Measurements from ENCODE around the gene WDR3.

WDR3 gene

GRCh38 chr1:117930484-117930883 lies 945 bp downstream of the WDR3 start:
- no peaks in the 10 kb centered on the region for H3K9me2 ChIP-seq (replicated peaks; ENCODE audit: insufficient read depth, low read length)
- peak overlapping the region; percentile 79 for H3K4me3 ChIP-seq (ENCODE audit: insufficient read depth, low read length, poor library complexity, severe bottlenecking)
- H4K20me1 ChIP-seq (ENCODE audit: low read depth, low read length), result peaks cover 23% of the 10 kb centered on the region
- no peaks in the 10 kb centered on the region for H3K9me3 ChIP-seq (ENCODE audit: insufficient read depth, low read length)
- H3K27me3 ChIP-seq (ENCODE audit: low read length), result no peaks in the 10 kb centered on the region
- peaks cover 81% of the 10 kb centered on the region for H3K79me2 ChIP-seq (ENCODE audit: insufficient read depth, low read length)
- no peaks in the 10 kb centered on the region for H3F3A ChIP-seq (ENCODE audit: insufficient read depth)
- peaks cover 18% of the 10 kb centered on the region for H3K36me3 ChIP-seq (ENCODE audit: low read length)
- H3K4me2 ChIP-seq (ENCODE audit: low read depth, low read length, poor library complexity, severe bottlenecking), result peak overlapping the region; percentile 99
- TF ChIP-seq CTCF (IDR thresholded peaks at IDR 0.05; ENCODE audit: insufficient read depth, low read length, poor library complexity, severe bottlenecking) (no peak), EZH2phosphoT487 (conservative IDR thresholded peaks at IDR 0.05; ENCODE audit: low read length) (no peak)
- H3K27ac ChIP-seq (ENCODE audit: low read depth, low read length), result peak overlapping the region; percentile 30
- peak overlapping the region; percentile 70 for H2AFZ ChIP-seq (ENCODE audit: low read depth, low read length, severe bottlenecking)
- H3K9ac ChIP-seq (ENCODE audit: low read length), result peak overlapping the region; percentile 71

GRCh38 chr1:117932576-117932975 lies 3.0 kb downstream of the WDR3 start:
- Histone ChIP-seq H3K4me2 (ENCODE audit: low read depth, low read length, poor library complexity, severe bottlenecking) (no peak overlapping the region), H3K4me3 (ENCODE audit: insufficient read depth, low read length, poor library complexity, severe bottlenecking) (no peak overlapping the region), H4K20me1 (ENCODE audit: low read depth, low read length) (peaks cover 6% of the 10 kb centered on the region)

GRCh38 chr1:117933769-117934168 lies 4.2 kb downstream of the WDR3 start:
- Histone ChIP-seq H3K9ac (ENCODE audit: low read length) (no peak overlapping the region), H3K9me3 (ENCODE audit: insufficient read depth, low read length) (no peaks in the 10 kb centered on the region), H3K36me3 (ENCODE audit: low read length) (peaks cover 40% of the 10 kb centered on the region), H3K4me2 (ENCODE audit: low read depth, low read length, poor library complexity, severe bottlenecking) (no peak overlapping the region), H3F3A (ENCODE audit: insufficient read depth) (no peaks in the 10 kb centered on the region), H3K9me2 (replicated peaks; ENCODE audit: insufficient read depth, low read length) (no peaks in the 10 kb centered on the region), H4K20me1 (ENCODE audit: low read depth, low read length) (peaks cover 4% of the 10 kb centered on the region), H3K4me3 (ENCODE audit: insufficient read depth, low read length, poor library complexity, severe bottlenecking) (no peak overlapping the region), H2AFZ (ENCODE audit: low read depth, low read length, severe bottlenecking) (no peak overlapping the region), H3K27ac (ENCODE audit: low read depth, low read length) (no peak overlapping the region), H3K79me2 (ENCODE audit: insufficient read depth, low read length) (peaks cover 53% of the 10 kb centered on the region), H3K27me3 (ENCODE audit: low read length) (no peaks in the 10 kb centered on the region)
- TF ChIP-seq EZH2phosphoT487 (conservative IDR thresholded peaks at IDR 0.05; ENCODE audit: low read length) (no peak), CTCF (IDR thresholded peaks at IDR 0.05; ENCODE audit: insufficient read depth, low read length, poor library complexity, severe bottlenecking) (no peak)

More at GRCh38 chr1:117932576-117932975, 3.0 kb downstream of the WDR3 start:
- Histone ChIP-seq H3K9me3 (ENCODE audit: insufficient read depth, low read length) (no peaks in the 10 kb centered on the region), H3F3A (ENCODE audit: insufficient read depth) (no peaks in the 10 kb centered on the region), H3K9me2 (replicated peaks; ENCODE audit: insufficient read depth, low read length) (no peaks in the 10 kb centered on the region), H3K79me2 (ENCODE audit: insufficient read depth, low read length) (peaks cover 65% of the 10 kb centered on the region), H3K27ac (ENCODE audit: low read depth, low read length) (no peak overlapping the region), H3K9ac (ENCODE audit: low read length) (no peak overlapping the region), H3K27me3 (ENCODE audit: low read length) (no peaks in the 10 kb centered on the region), H3K36me3 (ENCODE audit: low read length) (peaks cover 28% of the 10 kb centered on the region), H2AFZ (ENCODE audit: low read depth, low read length, severe bottlenecking) (no peak overlapping the region)
- TF ChIP-seq CTCF (IDR thresholded peaks at IDR 0.05; ENCODE audit: insufficient read depth, low read length, poor library complexity, severe bottlenecking) (no peak), EZH2phosphoT487 (conservative IDR thresholded peaks at IDR 0.05; ENCODE audit: low read length) (no peak)
